Keratinocyte (primary cell): Measurements from ENCODE around the gene FRMD3. TPM values are rescaled to one million over a fixed set of nuclear protein-coding genes. Genes with fewer than 3 reads are reported as not detected.

ENCODE experiments used
- DNase-seq: peaks from one replicate; pipeline ENCODE4 v3.0.0-alpha.2; 2011; ENCODE audit warnings: low read depth, missing footprints, low spot score
- FAIRE-seq: peaks from 2 replicates; lab custom pipeline; 2011; peaks lifted over from hg19 to GRCh38; lab: Jason Lieb, UNC
- H2AFZ ChIP-seq: 2 replicates; pipeline ENCODE4 v1.6.0; 2012; ENCODE audit warnings: low read length, control low read depth, inconsistent platforms; ENCODE audit not compliant: control insufficient read depth
- H3K27ac ChIP-seq: 2 replicates; pipeline ENCODE4 v1.5.1; 2011; ENCODE audit warnings: low read length; ENCODE audit not compliant: control insufficient read depth, insufficient read depth
- H3K27me3 ChIP-seq: 3 replicates; pipeline ENCODE4 v1.6.0; 2011; ENCODE audit warnings: low read length; ENCODE audit not compliant: control insufficient read depth, insufficient read depth; ENCODE audit errors: extremely low read depth
- H3K36me3 ChIP-seq, 2 experiments: 2 replicates in 1 of 2; 3 replicates in 1 of 2; pipeline ENCODE4 v1.5.1; 2011; ENCODE audit warnings: low read length in 2 of 2, mild to moderate bottlenecking in 1 of 2; ENCODE audit not compliant: control insufficient read depth in 2 of 2, insufficient read depth in 2 of 2; ENCODE audit errors: extremely low read depth in 1 of 2
- H3K4me1 ChIP-seq: 3 replicates; pipeline ENCODE4 v1.5.1; 2011; ENCODE audit warnings: low read length; ENCODE audit not compliant: control insufficient read depth, insufficient read depth; ENCODE audit errors: extremely low read depth
- H3K4me2 ChIP-seq: 3 replicates; pipeline ENCODE4 v1.6.0; 2011; ENCODE audit warnings: low read depth, low read length; ENCODE audit not compliant: control insufficient read depth, insufficient read depth; ENCODE audit errors: extremely low read depth
- H3K4me3 ChIP-seq, 3 experiments: fragments of 200-600 bp in 1 of 3; sonication (generic) in 1 of 3; 2 replicates in 2 of 3; 3 replicates in 1 of 3; pipeline ENCODE4 v1.5.1; 2011 to 2016; ENCODE audit warnings: low read length in 3 of 3, mild to moderate bottlenecking in 3 of 3, control low read depth in 2 of 3, inconsistent platforms in 1 of 3, low read depth in 1 of 3, mixed read lengths in 1 of 3, mixed run types in 1 of 3, moderate library complexity in 1 of 3; ENCODE audit not compliant: control insufficient read depth in 2 of 3, insufficient read depth in 2 of 3; ENCODE audit errors: extremely low read depth in 1 of 3
- H3K79me2 ChIP-seq: 2 replicates; pipeline ENCODE4 v1.6.0; 2012; ENCODE audit warnings: low read length; ENCODE audit not compliant: control insufficient read depth, insufficient read depth
- H3K9ac ChIP-seq: 3 replicates; pipeline ENCODE4 v1.6.0; 2011; ENCODE audit warnings: low read length; ENCODE audit not compliant: control insufficient read depth, insufficient read depth; ENCODE audit errors: extremely low read depth
- H3K9me1 ChIP-seq: 3 replicates; pipeline ENCODE4 v1.6.0; 2011; ENCODE audit warnings: low read length; ENCODE audit not compliant: control insufficient read depth, insufficient read depth; ENCODE audit errors: extremely low read depth
- H3K9me3 ChIP-seq: 2 replicates; pipeline ENCODE4 v1.5.1; 2012; ENCODE audit warnings: low read depth, low read length; ENCODE audit not compliant: control insufficient read depth
- H4K20me1 ChIP-seq: 3 replicates; pipeline ENCODE4 v1.6.0; 2011; ENCODE audit warnings: low read length; ENCODE audit not compliant: control insufficient read depth, insufficient read depth; ENCODE audit errors: extremely low read depth
- EZH2 ChIP-seq: IDR thresholded peaks from one replicate; pipeline ENCODE4 v1.6.1; 2012; ENCODE audit warnings: inconsistent platforms, mild to moderate bottlenecking, low read length, moderate library complexity
- dilution Hi-C: fragments of 300-500 bp; cut with MboI; formaldehyde crosslinking; loops from one replicate; pipeline ENCODE4 v1.7.0; 2020; ENCODE audit warnings: low sequenced_read_pairs; ENCODE audit not compliant: extremely low pct_ligation_motif_present
- polyA plus RNA-seq, 5 experiments: library from polyadenylated mRNA; depleted of rRNA in 3 of 5; stranded (reverse) in 3 of 5; stranded (forward) in 1 of 5; unstranded in 1 of 5; fragments of >200 nt; gene quantifications; 1 replicate in 1 of 5; 2 replicates in 3 of 5; 3 replicates in 1 of 5; pipeline versions ENCODE4 v1.2.1 to v1.2.3, GENCODE V29; 2011 to 2012; ENCODE audit warnings: missing spikeins in 2 of 5, low read depth in 1 of 5, low replicate concordance in 1 of 5
- TF ChIP-seq, protein P1 (sequence below), 3 experiments: IDR thresholded peaks in 1 of 3; conservative IDR thresholded peaks in 1 of 3; optimal IDR thresholded peaks in 1 of 3; 2 replicates in 2 of 3; 3 replicates in 1 of 3; pipeline versions ENCODE3 to v1.5.1; 2011; ENCODE audit warnings: low read length in 3 of 3, mild to moderate bottlenecking in 3 of 3, moderate library complexity in 2 of 3, control low read depth in 1 of 3, inconsistent platforms in 1 of 3; ENCODE audit not compliant: insufficient read depth in 2 of 3; ENCODE audit errors: extremely low read depth in 1 of 3

FRMD3 gene
- polyA plus RNA-seq, 1 donor (not counting 4 experiments of a cell fraction or from before 2014, with no cell fraction given): 0.21 TPM

DNA sequence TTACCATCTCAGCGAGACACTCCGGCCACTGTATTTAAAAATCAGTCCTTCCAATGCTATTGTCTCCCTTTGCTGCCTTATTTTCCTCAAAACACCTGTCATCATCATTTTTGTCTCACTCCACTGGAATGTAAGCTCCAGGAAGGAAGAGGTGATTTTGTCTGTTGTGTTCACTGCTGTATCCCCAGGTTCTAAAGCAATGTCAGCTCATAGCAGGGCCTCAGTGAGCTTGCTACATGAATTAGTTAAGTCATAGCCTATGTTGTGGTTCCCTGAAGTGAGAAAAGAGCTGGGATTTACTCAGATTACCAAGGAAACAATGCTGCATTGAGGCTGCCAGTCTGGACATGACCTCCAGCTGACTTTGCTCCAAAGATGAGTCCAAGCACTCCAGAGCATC lies 337.7 kb downstream of the FRMD3 start:
- Histone ChIP-seq H4K20me1 (no peaks in the 10 kb centered on the region), H3K4me3 (no peak overlapping the region), H2AFZ (no peak overlapping the region), H3K4me1 (no peaks in the 10 kb centered on the region), H3K9me3 (no peaks in the 10 kb centered on the region), H3K4me2 (no peak overlapping the region), H3K36me3 (no peaks in the 10 kb centered on the region), H3K27me3 (peaks cover 8% of the 10 kb centered on the region), H3K9ac (no peak overlapping the region), H3K9me1 (no peaks in the 10 kb centered on the region), H3K79me2 (no peaks in the 10 kb centered on the region), H3K27ac (no peak overlapping the region)
- no peak for TF ChIP-seq EZH2
- TF ChIP-seq, protein P1, sequence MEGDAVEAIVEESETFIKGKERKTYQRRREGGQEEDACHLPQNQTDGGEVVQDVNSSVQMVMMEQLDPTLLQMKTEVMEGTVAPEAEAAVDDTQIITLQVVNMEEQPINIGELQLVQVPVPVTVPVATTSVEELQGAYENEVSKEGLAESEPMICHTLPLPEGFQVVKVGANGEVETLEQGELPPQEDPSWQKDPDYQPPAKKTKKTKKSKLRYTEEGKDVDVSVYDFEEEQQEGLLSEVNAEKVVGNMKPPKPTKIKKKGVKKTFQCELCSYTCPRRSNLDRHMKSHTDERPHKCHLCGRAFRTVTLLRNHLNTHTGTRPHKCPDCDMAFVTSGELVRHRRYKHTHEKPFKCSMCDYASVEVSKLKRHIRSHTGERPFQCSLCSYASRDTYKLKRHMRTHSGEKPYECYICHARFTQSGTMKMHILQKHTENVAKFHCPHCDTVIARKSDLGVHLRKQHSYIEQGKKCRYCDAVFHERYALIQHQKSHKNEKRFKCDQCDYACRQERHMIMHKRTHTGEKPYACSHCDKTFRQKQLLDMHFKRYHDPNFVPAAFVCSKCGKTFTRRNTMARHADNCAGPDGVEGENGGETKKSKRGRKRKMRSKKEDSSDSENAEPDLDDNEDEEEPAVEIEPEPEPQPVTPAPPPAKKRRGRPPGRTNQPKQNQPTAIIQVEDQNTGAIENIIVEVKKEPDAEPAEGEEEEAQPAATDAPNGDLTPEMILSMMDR (optimal IDR thresholded peaks at IDR 0.05 in 1 of 3, IDR thresholded peaks at IDR 0.05 in 1 of 3, conservative IDR thresholded peaks at IDR 0.05 in 1 of 3; ENCODE audit: extremely low read depth in 1 of 3, insufficient read depth in 2 of 3, low read length in 3 of 3): no peak
- DNase-seq (no peak), FAIRE-seq (no peak)
- dilution Hi-C loops: no loop called here

DNA sequence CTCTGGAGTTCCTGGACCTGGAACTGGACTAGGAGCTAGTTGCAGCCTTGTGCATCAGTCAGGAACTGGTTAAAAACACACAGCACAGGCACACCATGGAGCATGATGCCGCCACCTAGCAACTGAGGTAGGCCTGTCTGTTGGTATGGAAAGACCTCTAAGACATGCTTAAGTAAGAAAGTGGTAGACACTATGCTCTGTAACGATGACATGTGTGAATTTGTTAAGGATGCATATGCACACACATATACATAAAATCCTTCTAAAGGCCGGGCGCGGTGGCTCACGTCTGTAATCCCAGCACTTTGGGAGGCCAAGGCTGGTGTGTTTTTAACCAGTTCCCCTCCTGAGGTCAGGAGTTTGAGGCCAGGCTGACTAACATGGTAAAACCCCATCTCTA lies 338.4 kb downstream of the FRMD3 start:
- H3K9me1 ChIP-seq: no peaks in the 10 kb centered on the region
- FAIRE-seq (no peak), DNase-seq (no peak)
- H3K27ac ChIP-seq: no peak overlapping the region
- TF ChIP-seq, protein P1 (optimal IDR thresholded peaks at IDR 0.05 in 1 of 3, IDR thresholded peaks at IDR 0.05 in 1 of 3, conservative IDR thresholded peaks at IDR 0.05 in 1 of 3; ENCODE audit: extremely low read depth in 1 of 3, insufficient read depth in 2 of 3, low read length in 3 of 3): no peak
- no peak for TF ChIP-seq EZH2
- H3K36me3 ChIP-seq: no peaks in the 10 kb centered on the region
- no peaks in the 10 kb centered on the region for H3K79me2 ChIP-seq
- H4K20me1 ChIP-seq: no peaks in the 10 kb centered on the region
- no peaks in the 10 kb centered on the region for H3K9me3 ChIP-seq
- dilution Hi-C loops: no loop called here
- no peaks in the 10 kb centered on the region for H3K4me1 ChIP-seq
- no peak overlapping the region for H2AFZ ChIP-seq
- H3K4me2 ChIP-seq: no peak overlapping the region
- H3K4me3 ChIP-seq: no peak overlapping the region
- peaks cover 8% of the 10 kb centered on the region for H3K27me3 ChIP-seq
- no peak overlapping the region for H3K9ac ChIP-seq
